Measurements from ENCODE around the gene RPS15.

DNA sequence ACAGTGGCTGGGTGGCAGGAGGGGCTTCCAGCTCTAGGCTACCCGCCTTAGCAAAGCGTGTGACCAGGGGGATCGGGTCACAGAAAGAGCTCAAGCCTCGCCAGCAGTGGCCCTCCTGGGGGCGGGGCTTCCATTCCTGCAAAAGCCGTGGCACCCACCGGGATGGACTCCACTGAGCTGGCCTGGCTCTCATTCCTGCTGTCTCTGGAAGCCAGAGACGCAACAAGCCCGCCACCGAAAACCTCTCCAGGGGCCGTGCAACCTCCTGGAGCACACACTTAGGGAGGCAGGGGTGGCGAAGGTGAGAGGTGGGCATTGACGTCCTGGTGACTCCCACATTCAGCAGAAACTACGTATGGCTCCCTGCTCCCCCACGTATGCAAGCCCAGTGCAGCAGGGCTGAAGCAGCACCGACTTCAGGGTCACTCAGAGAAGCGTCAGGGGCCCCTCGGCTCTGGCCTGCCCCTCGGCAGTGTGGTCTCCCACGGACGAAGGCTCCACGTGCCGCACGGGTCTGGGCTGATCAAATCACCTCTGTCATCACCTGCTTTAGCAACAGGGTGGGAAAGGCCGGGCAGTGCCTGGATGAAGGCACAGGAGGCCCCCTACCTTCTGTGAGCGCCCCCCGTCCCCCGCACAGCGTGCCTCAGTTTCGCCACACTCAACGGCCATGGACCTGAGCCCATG lies 37.7 kb downstream of the RPS15 start:
- TF ChIP-seq, protein P1, sequence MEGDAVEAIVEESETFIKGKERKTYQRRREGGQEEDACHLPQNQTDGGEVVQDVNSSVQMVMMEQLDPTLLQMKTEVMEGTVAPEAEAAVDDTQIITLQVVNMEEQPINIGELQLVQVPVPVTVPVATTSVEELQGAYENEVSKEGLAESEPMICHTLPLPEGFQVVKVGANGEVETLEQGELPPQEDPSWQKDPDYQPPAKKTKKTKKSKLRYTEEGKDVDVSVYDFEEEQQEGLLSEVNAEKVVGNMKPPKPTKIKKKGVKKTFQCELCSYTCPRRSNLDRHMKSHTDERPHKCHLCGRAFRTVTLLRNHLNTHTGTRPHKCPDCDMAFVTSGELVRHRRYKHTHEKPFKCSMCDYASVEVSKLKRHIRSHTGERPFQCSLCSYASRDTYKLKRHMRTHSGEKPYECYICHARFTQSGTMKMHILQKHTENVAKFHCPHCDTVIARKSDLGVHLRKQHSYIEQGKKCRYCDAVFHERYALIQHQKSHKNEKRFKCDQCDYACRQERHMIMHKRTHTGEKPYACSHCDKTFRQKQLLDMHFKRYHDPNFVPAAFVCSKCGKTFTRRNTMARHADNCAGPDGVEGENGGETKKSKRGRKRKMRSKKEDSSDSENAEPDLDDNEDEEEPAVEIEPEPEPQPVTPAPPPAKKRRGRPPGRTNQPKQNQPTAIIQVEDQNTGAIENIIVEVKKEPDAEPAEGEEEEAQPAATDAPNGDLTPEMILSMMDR (IDR thresholded peaks at IDR 0.05), result no peak
- no peak for TF ChIP-seq POLR2AphosphoS5 (IDR thresholded peaks at IDR 0.05)
- no peak for TF ChIP-seq POLR2A (IDR thresholded peaks at IDR 0.05; ENCODE audit: low read depth)
- no peak for TF ChIP-seq EP300 (IDR thresholded peaks at IDR 0.05)

Data from esophagus muscularis mucosa (tissue), 4 donors.